Heart right ventricle (tissue), 16 donors: ENCODE results near the gene ACER3. TPM values are rescaled to one million over a fixed set of nuclear protein-coding genes. Genes with fewer than 3 reads are reported as not detected.

ENCODE experiments used
- ATAC-seq, 8 donors: fragments of 200-7000 bp; cut with Tn5 transposase; one replicate each; pipeline ENCODE4 v1.9.1; 2020; ENCODE audit warnings: mild to moderate bottlenecking in 8 of 8, moderate library complexity in 8 of 8, moderate number of reproducible peaks in 1 of 8
- DNase-seq, 2 donors: peaks; one replicate each; pipeline ENCODE4 v3.0.0-alpha.2; 2020
- H3K27ac ChIP-seq, 10 donors: fragments of 200-600 bp; sonication (generic) in 2 of 10; one replicate each; pipeline versions ENCODE4 v1.5.0 to v1.8.0; 2020 to 2022; ENCODE audit warnings: mild to moderate bottlenecking in 3 of 10
- H3K27me3 ChIP-seq, 7 donors: fragments of 200-600 bp; one replicate each; pipeline ENCODE4 v1.8.0; 2021 to 2022; ENCODE audit warnings: mild to moderate bottlenecking in 2 of 7
- H3K36me3 ChIP-seq, 9 donors: fragments of 200-600 bp; sonication (generic) in 1 of 9; one replicate each; pipeline versions ENCODE4 v1.5.0 to v1.8.0; 2020 to 2022; ENCODE audit warnings: mild to moderate bottlenecking in 2 of 9
- H3K4me1 ChIP-seq, 9 donors: fragments of 200-600 bp; sonication (generic) in 1 of 9; one replicate each; pipeline versions ENCODE4 v1.5.0 to v1.8.0; 2020 to 2022; ENCODE audit warnings: mild to moderate bottlenecking in 4 of 9
- H3K4me3 ChIP-seq, 10 donors: fragments of 200-600 bp; sonication (generic) in 2 of 10; one replicate each; pipeline versions ENCODE4 v1.5.0 to v1.8.0; 2020 to 2022; ENCODE audit warnings: mild to moderate bottlenecking in 7 of 10, moderate library complexity in 2 of 10
- H3K9me3 ChIP-seq, 11 donors: fragments of 200-600 bp in 10 of 11; sonication (generic) in 2 of 11; one replicate each; pipeline versions ENCODE4 v1.5.0 to v1.8.0; 2013 to 2022; ENCODE audit warnings: mild to moderate bottlenecking in 2 of 11, control low read depth in 1 of 11, moderate library complexity in 1 of 11
- WGBS, 2 donors: extraction: QIAGEN DNeasy Blood & Tissue Kit; methylation state at CpG; one replicate each; pipeline ENCODE4 v1.1.7; 2013; ENCODE audit warnings: inconsistent platforms in 1 of 2; 5-methylcytosine and 5-hydroxymethylcytosine counted together
- intact Hi-C, 10 donors: fragments of 100-400 bp; cut with DNase I; formaldehyde crosslinking; loops; one replicate each; pipeline versions ENCODE4 v1.11.1 to v1.14.2; 2022
- polyA plus RNA-seq, 2 donors: library from polyadenylated mRNA; stranded (reverse); fragments of 200-250 nt; gene quantifications; one replicate each; pipeline ENCODE4 v1.2.3, GENCODE V29; 2013
- total RNA-seq, 10 donors: library from RNA; stranded (reverse); fragmentation: NEBNext Ultra II Directional in 3 of 10; extraction: Animal tissue kit (Norgen Biotek cat#: 25700) in 3 of 10; gene quantifications; one replicate each; pipeline versions ENCODE4 v1.2.1 to v1.2.4, GENCODE V29; 2021 to 2023
- TF ChIP-seq, protein P1 (sequence below), 9 donors: fragments of 200-600 bp; sonication (generic) in 2 of 9; IDR thresholded peaks; one replicate each; pipeline versions ENCODE4 v1.5.0 to v1.8.0; 2021 to 2022; ENCODE audit warnings: antibody characterized with exemption in 9 of 9, mild to moderate bottlenecking in 5 of 9, moderate library complexity in 1 of 9
- donor health status: Arrhythmogenic right ventricular cardiomyopathy.
- donor health status: ischemic (EF 13 %, LVEDD 7.1; RV severe dilation, severe dysfunction).
- donor health status: healthy with polysubstance abuse.
- donor health status: DM: no; HTN: yes; CAD: no.
- donor health status: DM: no; HTN: no; CAD: no.
- donor health status: ischemic (EF 25% LVEDD 6.9; RV normal size, moderate dysfunction).
- donor health status: ischemic (EF 25% LVEDD 5.7; RV mildly dilated, moderate dysfunction).
- donor health status: healthy.
- donor health status: DM: yes; HTN: yes; CAD: no.
- donor health status: Ischemic cardiomyopathy.
- donor health status: ischemic (EF 35%, LVEDD 5.7; RV mildly dilated, moderate dysfunction).
- donor health status: nonischemic (EF 11% LVEDD 7.7; RV severe dilation, severe dysfunction).
- donor health status: DM: yes; HTN: yes; CAD: no.
- donor health status: PGD.
- donor health status: ischemic (EF 29% LVEDD 5.4; RV normal size, mild dysfunction).
- donor health status: nonischemic (EF 23%, LVEDD 6.1; RV moderate dilation, normal function).

ACER3 gene
- total and polyA plus RNA-seq, 12 donors: 2.9 to 14.8 (median 9.6) TPM

- Histone ChIP-seq H3K4me3 (no peak overlapping the region), H3K27me3 (no peaks in the 10 kb centered on the region), H3K36me3 (no peaks in the 10 kb centered on the region), H3K4me1 (peaks cover 10 to 52% (median 37%) of the 10 kb centered on the region in 9 donors), H3K9me3 (no peaks in the 10 kb centered on the region), H3K27ac (no peak overlapping the region)
- TF ChIP-seq, protein P1, sequence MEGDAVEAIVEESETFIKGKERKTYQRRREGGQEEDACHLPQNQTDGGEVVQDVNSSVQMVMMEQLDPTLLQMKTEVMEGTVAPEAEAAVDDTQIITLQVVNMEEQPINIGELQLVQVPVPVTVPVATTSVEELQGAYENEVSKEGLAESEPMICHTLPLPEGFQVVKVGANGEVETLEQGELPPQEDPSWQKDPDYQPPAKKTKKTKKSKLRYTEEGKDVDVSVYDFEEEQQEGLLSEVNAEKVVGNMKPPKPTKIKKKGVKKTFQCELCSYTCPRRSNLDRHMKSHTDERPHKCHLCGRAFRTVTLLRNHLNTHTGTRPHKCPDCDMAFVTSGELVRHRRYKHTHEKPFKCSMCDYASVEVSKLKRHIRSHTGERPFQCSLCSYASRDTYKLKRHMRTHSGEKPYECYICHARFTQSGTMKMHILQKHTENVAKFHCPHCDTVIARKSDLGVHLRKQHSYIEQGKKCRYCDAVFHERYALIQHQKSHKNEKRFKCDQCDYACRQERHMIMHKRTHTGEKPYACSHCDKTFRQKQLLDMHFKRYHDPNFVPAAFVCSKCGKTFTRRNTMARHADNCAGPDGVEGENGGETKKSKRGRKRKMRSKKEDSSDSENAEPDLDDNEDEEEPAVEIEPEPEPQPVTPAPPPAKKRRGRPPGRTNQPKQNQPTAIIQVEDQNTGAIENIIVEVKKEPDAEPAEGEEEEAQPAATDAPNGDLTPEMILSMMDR (IDR thresholded peaks at IDR 0.05): no peak
- no peak for DNase-seq
- intact Hi-C loops: no loop called here
- 92% methylated on average over 8 of the region's 8 CpGs for WGBS, 2 donors
- no peak for ATAC-seq
Measured at GRCh38 chr11:77069969-77070582, 209.4 kb downstream of the ACER3 start.

DNA sequence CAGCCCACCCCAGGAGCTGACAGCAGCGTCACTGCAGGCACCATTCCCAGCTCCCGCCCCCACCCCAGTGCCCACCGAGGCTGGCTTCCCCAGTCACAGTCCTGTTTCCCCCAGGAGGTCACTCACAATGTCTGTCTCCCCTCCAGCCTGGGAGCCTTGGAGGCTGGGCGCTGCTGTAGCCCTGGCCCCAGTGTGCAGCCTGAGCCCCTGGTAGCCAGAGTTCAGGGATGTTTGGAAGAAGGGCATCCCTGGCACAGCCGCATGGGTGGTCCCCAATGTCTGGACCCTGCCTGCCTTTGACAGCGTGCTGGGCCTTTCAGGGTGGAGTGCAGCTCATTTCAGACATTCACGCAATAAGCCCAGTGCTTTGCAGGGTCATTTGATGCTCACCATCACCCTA is 210.4 kb downstream of the ACER3 start:
- H3K27ac ChIP-seq: no peak overlapping the region
- H3K9me3 ChIP-seq: no peaks in the 10 kb centered on the region
- H3K27me3 ChIP-seq: no peaks in the 10 kb centered on the region
- WGBS, 2 donors: 84 to 85% methylated on average over 7 of the region's 7 CpGs
- H3K36me3 ChIP-seq: no peaks in the 10 kb centered on the region
- H3K4me3 ChIP-seq: no peak overlapping the region
- peaks cover 9 to 47% (median 32%) of the 10 kb centered on the region in 9 donors for H3K4me1 ChIP-seq
- ATAC-seq: no peak
- no peak for DNase-seq
- intact Hi-C loops: no loop called here
- TF ChIP-seq, protein P1 (IDR thresholded peaks at IDR 0.05): no peak

- H3K4me1 ChIP-seq: peaks cover 7 to 47% (median 29%) of the 10 kb centered on the region in 9 donors
- WGBS, 2 donors: 83 to 84% methylated on average over 15 of the region's 15 CpGs
Measured at GRCh38 chr11:77071671-77072605, 211.2 kb downstream of the ACER3 start.

DNA sequence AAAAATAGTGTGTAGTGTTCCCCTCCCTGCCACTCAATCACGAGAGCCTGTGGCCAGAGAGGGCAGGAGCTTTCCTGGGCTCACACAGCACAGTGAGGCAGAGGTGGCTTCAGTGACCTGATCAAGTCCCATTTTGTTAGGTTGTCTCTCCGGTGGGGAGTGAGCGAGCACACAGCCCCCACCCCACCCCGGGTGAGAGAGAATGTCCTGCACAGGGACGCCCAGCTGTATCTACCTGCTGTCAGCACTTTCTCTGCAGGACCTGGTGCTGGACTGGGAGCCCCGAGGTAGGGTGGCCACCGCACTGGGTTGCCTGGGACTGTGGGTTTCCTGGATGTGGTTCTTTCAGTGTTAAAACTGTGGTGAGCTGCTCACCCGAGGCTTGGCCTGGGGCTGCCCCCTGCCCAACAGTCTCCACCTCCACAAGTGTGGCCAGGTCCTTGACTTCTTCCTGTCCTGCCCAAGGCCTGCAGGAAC is 212.2 kb downstream of the ACER3 start:
- Histone ChIP-seq H3K4me3 (no peak overlapping the region), H3K9me3 (peaks cover 0 to under 1% (median 0%) of the 10 kb centered on the region in 11 donors), H3K27ac (peak overlapping the region; percentile 56 to 89 (median 71)), H3K36me3 (no peaks in the 10 kb centered on the region), H3K27me3 (no peaks in the 10 kb centered on the region), H3K4me1 (peaks cover 7 to 44% (median 26%) of the 10 kb centered on the region in 9 donors)
- TF ChIP-seq, protein P1 (IDR thresholded peaks at IDR 0.05): no peak
- peak in 3 of 8 donors; percentile 5 to 9 (median 9) for ATAC-seq
- 62 to 77% methylated on average over 8 of the region's 8 CpGs for WGBS, 2 donors
- DNase-seq: no peak
- intact Hi-C loops: no loop called here

More at GRCh38 chr11:77071671-77072605, 211.2 kb downstream of the ACER3 start:
- TF ChIP-seq, protein P1 (IDR thresholded peaks at IDR 0.05): no peak
- Histone ChIP-seq H3K27me3 (no peaks in the 10 kb centered on the region), H3K9me3 (no peaks in the 10 kb centered on the region), H3K27ac (peak overlapping the region in 8 of 10 donors; percentile 67 to 89 (median 74)), H3K4me3 (no peak overlapping the region), H3K36me3 (no peaks in the 10 kb centered on the region)
- DNase-seq (no peak), ATAC-seq (no peak)
- intact Hi-C loops: no loop called here
